Measurements from ENCODE around the gene INHBC.

The INHBC gene

GRCh38 chr12:57469296-57470164 is 34.9 kb downstream of the INHBC start:
- DNase-seq (ENCODE audit: low spot score): no peak

- DNase-seq (ENCODE audit: low spot score): no peak
Observed at GRCh38 chr12:57470286-57470969, 35.8 kb downstream of the INHBC start.

GRCh38 chr12:57470970-57471656 is 36.5 kb downstream of the INHBC start:
- DNase-seq (ENCODE audit: low spot score): no peak

GRCh38 chr12:57471661-57472060 is 37.1 kb downstream of the INHBC start:
- DNase-seq (ENCODE audit: low spot score): no peak

GRCh38 chr12:57472391-57472790 is 37.8 kb downstream of the INHBC start:
- no peak for DNase-seq (ENCODE audit: low spot score)

GRCh38 chr12:57473392-57473791 is 38.8 kb downstream of the INHBC start:
- no peak for DNase-seq (ENCODE audit: low spot score)

- no peak for DNase-seq (ENCODE audit: low spot score)
Observed at GRCh38 chr12:57473886-57474285, 39.3 kb downstream of the INHBC start.

- no peak for DNase-seq (ENCODE audit: low spot score)
Observed at GRCh38 chr12:57474430-57474829, 39.8 kb downstream of the INHBC start.

GRCh38 chr12:57474862-57475261 is 40.3 kb downstream of the INHBC start:
- DNase-seq (ENCODE audit: low spot score): no peak

GRCh38 chr12:57475271-57476161 is 40.9 kb downstream of the INHBC start:
- peak; percentile 54 for DNase-seq (ENCODE audit: low spot score)

- DNase-seq (ENCODE audit: low spot score): no peak
Observed at GRCh38 chr12:57476162-57476992, 41.8 kb downstream of the INHBC start.

- DNase-seq (ENCODE audit: low spot score): no peak
Observed at GRCh38 chr12:57476993-57477709, 42.6 kb downstream of the INHBC start.

GRCh38 chr12:57477710-57478681 is 43.4 kb downstream of the INHBC start:
- DNase-seq (ENCODE audit: low spot score): no peak

- DNase-seq (ENCODE audit: low spot score): no peak
Observed at GRCh38 chr12:57479043-57479375, 44.4 kb downstream of the INHBC start.

- DNase-seq (ENCODE audit: low spot score): no peak
Observed at GRCh38 chr12:57479376-57480115, 45.0 kb downstream of the INHBC start, which contains the start of gene ARHGAP9. TSS of gene ARHGAP9 (minus strand) at chr12:57479866. CDS start at chr12:57479406, 460 bp downstream.

- DNase-seq (ENCODE audit: low spot score): no peak
Observed at GRCh38 chr12:57481671-57482070, 47.1 kb downstream of the INHBC start.

- peak; percentile 32 for DNase-seq (ENCODE audit: low spot score)
Observed at GRCh38 chr12:57483466-57483865, 48.9 kb downstream of the INHBC start.

GRCh38 chr12:57485695-57486094 is 51.1 kb downstream of the INHBC start:
- no peak for DNase-seq (ENCODE audit: low spot score)
